HEK293 (cell line): ENCODE results near the gene CDC42BPA.

Experiments
- INSM2 ChIP-seq: fragments of 450-650 bp; formaldehyde crosslinking; IDR thresholded peaks from 2 replicates; pipeline ENCODE4 v1.5.1; 2016; ENCODE audit warnings: missing biosample characterization, missing genetic modification characterization
- KLF17 ChIP-seq: fragments of 450-650 bp; formaldehyde crosslinking; IDR thresholded peaks from 2 replicates; pipeline ENCODE4 v1.5.1; 2016; ENCODE audit warnings: missing biosample characterization, missing genetic modification characterization
- PATZ1 ChIP-seq: fragments of 450-650 bp; formaldehyde crosslinking; IDR thresholded peaks from 2 replicates; pipeline ENCODE4 v1.5.1; 2016; ENCODE audit warnings: missing biosample characterization, missing genetic modification characterization
- PRDM1 ChIP-seq: fragments of 450-650 bp; formaldehyde crosslinking; IDR thresholded peaks from 2 replicates; pipeline ENCODE4; 2016; ENCODE audit warnings: missing biosample characterization, missing genetic modification characterization
- SALL2 ChIP-seq: fragments of 450-650 bp; formaldehyde crosslinking; IDR thresholded peaks from 2 replicates; pipeline ENCODE4 v1.5.0; 2017; ENCODE audit warnings: missing biosample characterization, mild to moderate bottlenecking, missing genetic modification characterization, borderline replicate concordance
- TSHZ1 ChIP-seq: fragments of 450-650 bp; formaldehyde crosslinking; IDR thresholded peaks from 2 replicates; pipeline ENCODE4 v1.5.1; 2016; ENCODE audit warnings: missing biosample characterization, missing genetic modification characterization, borderline replicate concordance
- WT1 ChIP-seq: fragments of 450-650 bp; formaldehyde crosslinking; IDR thresholded peaks from 2 replicates; pipeline ENCODE4 v1.5.1; 2016; ENCODE audit warnings: missing biosample characterization, missing genetic modification characterization
- ZBTB1 ChIP-seq: fragments of 450-650 bp; formaldehyde crosslinking; IDR thresholded peaks from 2 replicates; pipeline ENCODE4 v1.5.1; 2016; ENCODE audit warnings: missing biosample characterization, missing genetic modification characterization
- ZBTB44 ChIP-seq: fragments of 450-650 bp; IDR thresholded peaks from 2 replicates; pipeline ENCODE4 v1.5.1; 2018; ENCODE audit warnings: missing biosample characterization, mild to moderate bottlenecking, missing genetic modification characterization
- ZBTB49 ChIP-seq: fragments of 450-650 bp; formaldehyde crosslinking; IDR thresholded peaks from 2 replicates; pipeline ENCODE4 v1.5.1; 2016; ENCODE audit warnings: missing biosample characterization, missing genetic modification characterization, low read depth
- ZFHX2 ChIP-seq: fragments of 450-650 bp; formaldehyde crosslinking; conservative IDR thresholded peaks from 2 replicates; pipeline ENCODE4 v1.5.1; 2016; ENCODE audit warnings: missing biosample characterization, missing genetic modification characterization
- ZFP3 ChIP-seq: fragments of 450-650 bp; formaldehyde crosslinking; IDR thresholded peaks from 2 replicates; pipeline ENCODE4 v1.5.1; 2016; ENCODE audit warnings: low read depth, missing biosample characterization, missing genetic modification characterization
- ZNF10 ChIP-seq: fragments of 450-650 bp; formaldehyde crosslinking; IDR thresholded peaks from 2 replicates; pipeline ENCODE4 v1.5.1; 2017; ENCODE audit warnings: missing biosample characterization, missing genetic modification characterization
- ZNF155 ChIP-seq: fragments of 450-650 bp; formaldehyde crosslinking; IDR thresholded peaks from 2 replicates; pipeline ENCODE4 v1.5.1; 2016; ENCODE audit warnings: missing biosample characterization, missing genetic modification characterization
- ZNF239 ChIP-seq: fragments of 450-650 bp; formaldehyde crosslinking; IDR thresholded peaks from 2 replicates; pipeline ENCODE4 v1.5.1; 2016; ENCODE audit warnings: missing biosample characterization, missing genetic modification characterization
- ZNF311 ChIP-seq: fragments of 450-650 bp; formaldehyde crosslinking; IDR thresholded peaks from 2 replicates; pipeline ENCODE4 v1.5.1; 2017; ENCODE audit warnings: missing biosample characterization, missing genetic modification characterization, borderline replicate concordance
- ZNF341 ChIP-seq: fragments of 450-650 bp; formaldehyde crosslinking; IDR thresholded peaks from 2 replicates; pipeline ENCODE4; 2016; ENCODE audit warnings: low read depth, missing biosample characterization, missing genetic modification characterization
- ZNF416 ChIP-seq: fragments of 450-650 bp; formaldehyde crosslinking; IDR thresholded peaks from 2 replicates; pipeline ENCODE4 v1.5.1; 2016; ENCODE audit warnings: missing biosample characterization, missing genetic modification characterization
- ZNF473 ChIP-seq: fragments of 450-650 bp; formaldehyde crosslinking; IDR thresholded peaks from 2 replicates; pipeline ENCODE4 v1.5.1; 2017; ENCODE audit warnings: missing biosample characterization, missing genetic modification characterization
- ZNF488 ChIP-seq: fragments of 450-650 bp; formaldehyde crosslinking; IDR thresholded peaks from 2 replicates; pipeline ENCODE4 v1.5.1; 2016; ENCODE audit warnings: missing biosample characterization, missing genetic modification characterization
- ZNF585B ChIP-seq: fragments of 450-650 bp; formaldehyde crosslinking; IDR thresholded peaks from 2 replicates; pipeline ENCODE4 v1.5.1; 2016; ENCODE audit warnings: missing biosample characterization, missing genetic modification characterization
- ZNF629 ChIP-seq: fragments of 450-650 bp; formaldehyde crosslinking; IDR thresholded peaks from 2 replicates; pipeline ENCODE4 v1.5.1; 2017; ENCODE audit warnings: missing biosample characterization, missing genetic modification characterization
- ZNF654 ChIP-seq: fragments of 450-650 bp; formaldehyde crosslinking; IDR thresholded peaks from 2 replicates; pipeline ENCODE4 v1.5.1; 2016; ENCODE audit warnings: low read depth, missing biosample characterization, missing genetic modification characterization
- ZSCAN5A ChIP-seq: fragments of 450-650 bp; formaldehyde crosslinking; IDR thresholded peaks from 2 replicates; pipeline ENCODE4 v1.5.1; 2016; ENCODE audit warnings: missing biosample characterization, missing genetic modification characterization

Gene CDC42BPA

GRCh38 chr1:226940029-226940805, 378.1 kb downstream of the CDC42BPA start, which contains the start of gene COQ8A (continued):
- TF ChIP-seq ZNF488 (tag by site-specific recombination) (no peak), ZSCAN5A (tag by site-specific recombination) (peak; percentile 94), WT1 (tag by site-specific recombination) (peak; percentile 62; the same call in 1 of the 2 replicates), ZNF341 (tag by site-specific recombination) (peak; percentile 3; the same call in 1 of the 2 replicates), ZNF155 (tag by site-specific recombination) (no peak), ZNF473 (tag by site-specific recombination) (no peak), TSHZ1 (no peak; the same call in 1 of the 2 replicates), ZBTB44 (peak; percentile 30; the same call in 1 of the 2 replicates), PRDM1 (tag by site-specific recombination) (no peak), ZNF239 (tag by site-specific recombination) (no peak), PATZ1 (tag by site-specific recombination) (peak; percentile 60), ZBTB49 (no peak), ZNF654 (tag by site-specific recombination) (no peak), INSM2 (peak; percentile 65; the same call in 1 of the 2 replicates), ZFHX2 (tag by site-specific recombination) (peak; percentile 99), ZNF585B (tag by site-specific recombination) (peak; percentile 14; the same call in 1 of the 2 replicates), ZNF311 (tag by site-specific recombination) (no peak), ZFP3 (no peak), ZBTB1 (no peak), KLF17 (tag by site-specific recombination) (peak; percentile 89), ZNF10 (no peak), ZNF416 (tag by site-specific recombination) (no peak), SALL2 (tag by site-specific recombination) (no peak), ZNF629 (no peak; the same call in 1 of the 2 replicates)
